ENCODE results near the gene UBL4A.

UBL4A gene

GRCh38 chrX:154440623-154441357, 45.6 kb downstream of the UBL4A start:
- no peaks in the 10 kb centered on the region for H3K9me3 ChIP-seq (ENCODE audit: control insufficient read depth in 2 of 2, low read length in 2 of 2)
- peaks cover 6 to 7% of the 10 kb centered on the region in 2 donors for H3K36me3 ChIP-seq (ENCODE audit: control insufficient read depth in 2 of 2, insufficient read depth in 2 of 2, low read length in 2 of 2)
- no peak overlapping the region for H3K27ac ChIP-seq (ENCODE audit: low read depth in 2 of 2, low read length in 2 of 2)
- H3K4me3 ChIP-seq (ENCODE audit: low read length in 2 of 2): no peak overlapping the region
- H3K4me1 ChIP-seq (ENCODE audit: control insufficient read depth in 2 of 2, insufficient read depth in 2 of 2, low read length in 2 of 2): peaks cover 9 to 10% of the 10 kb centered on the region in 2 donors
- peaks cover 0 to 1% of the 10 kb centered on the region in 2 donors for H3K27me3 ChIP-seq (ENCODE audit: control insufficient read depth in 2 of 2, insufficient read depth in 2 of 2, low read length in 2 of 2)
- no peak overlapping the region for H3K9ac ChIP-seq (ENCODE audit: low read depth in 1 of 2, low read length in 2 of 2)

- Histone ChIP-seq H3K27me3 (ENCODE audit: control insufficient read depth in 2 of 2, insufficient read depth in 2 of 2, low read length in 2 of 2) (peaks cover 0 to 3% of the 10 kb centered on the region in 2 donors), H3K4me1 (ENCODE audit: control insufficient read depth in 2 of 2, insufficient read depth in 2 of 2, low read length in 2 of 2) (peaks cover 4 to 7% of the 10 kb centered on the region in 2 donors), H3K9me3 (ENCODE audit: control insufficient read depth in 2 of 2, low read length in 2 of 2) (no peaks in the 10 kb centered on the region), H3K36me3 (ENCODE audit: control insufficient read depth in 2 of 2, insufficient read depth in 2 of 2, low read length in 2 of 2) (peaks cover 6 to 13% of the 10 kb centered on the region in 2 donors), H3K9ac (ENCODE audit: low read depth in 1 of 2, low read length in 2 of 2) (no peak overlapping the region), H3K4me3 (ENCODE audit: low read length in 2 of 2) (no peak overlapping the region), H3K27ac (ENCODE audit: low read depth in 2 of 2, low read length in 2 of 2) (no peak overlapping the region)
These were observed 46.6 kb downstream of the UBL4A start for GRCh38 chrX:154439841-154440240.

- Histone ChIP-seq H3K27me3 (ENCODE audit: control insufficient read depth in 2 of 2, insufficient read depth in 2 of 2, low read length in 2 of 2) (peaks cover 0 to 3% of the 10 kb centered on the region in 2 donors), H3K36me3 (ENCODE audit: control insufficient read depth in 2 of 2, insufficient read depth in 2 of 2, low read length in 2 of 2) (peaks cover 10 to 15% of the 10 kb centered on the region in 2 donors), H3K9ac (ENCODE audit: low read depth in 1 of 2, low read length in 2 of 2) (peak overlapping the region; percentile 14 to 58), H3K9me3 (ENCODE audit: control insufficient read depth in 2 of 2, low read length in 2 of 2) (no peaks in the 10 kb centered on the region), H3K27ac (ENCODE audit: low read depth in 2 of 2, low read length in 2 of 2) (peak overlapping the region in 1 of 2 donors; percentile 32), H3K4me1 (ENCODE audit: control insufficient read depth in 2 of 2, insufficient read depth in 2 of 2, low read length in 2 of 2) (peaks cover 0 to 2% of the 10 kb centered on the region in 2 donors), H3K4me3 (ENCODE audit: low read length in 2 of 2) (peak overlapping the region; percentile 69 to 77)
These were observed 48.2 kb downstream of the UBL4A start for GRCh38 chrX:154437971-154438893.

- Histone ChIP-seq H3K4me3 (ENCODE audit: low read length in 2 of 2) (peak within 1 kb of the TSS; percentile 69 to 77), H3K27me3 (ENCODE audit: control insufficient read depth in 2 of 2, insufficient read depth in 2 of 2, low read length in 2 of 2) (peaks cover 0 to 3% of the 10 kb centered on the region in 2 donors), H3K4me1 (ENCODE audit: control insufficient read depth in 2 of 2, insufficient read depth in 2 of 2, low read length in 2 of 2) (peaks cover 0 to 2% of the 10 kb centered on the region in 2 donors), H3K36me3 (ENCODE audit: control insufficient read depth in 2 of 2, insufficient read depth in 2 of 2, low read length in 2 of 2) (peaks cover 4 to 15% of the 10 kb centered on the region in 2 donors), H3K9ac (ENCODE audit: low read depth in 1 of 2, low read length in 2 of 2) (peak within 1 kb of the TSS; percentile 41 to 75), H3K27ac (ENCODE audit: low read depth in 2 of 2, low read length in 2 of 2) (peak within 1 kb of the TSS; percentile 62 to 65), H3K9me3 (ENCODE audit: control insufficient read depth in 2 of 2, low read length in 2 of 2) (no peaks in the 10 kb centered on the region)
These were observed 49.2 kb downstream of the UBL4A start, which contains the start of gene GDI1 for GRCh38 chrX:154436983-154437752. Gene GDI1 (plus strand): TSS chrX:154437154. CDS start chrX:154437255, 101 bp downstream.

- Histone ChIP-seq H3K9me3 (ENCODE audit: control insufficient read depth in 2 of 2, low read length in 2 of 2) (no peaks in the 10 kb centered on the region), H3K27me3 (ENCODE audit: control insufficient read depth in 2 of 2, insufficient read depth in 2 of 2, low read length in 2 of 2) (peaks cover 0 to 3% of the 10 kb centered on the region in 2 donors), H3K27ac (ENCODE audit: low read depth in 2 of 2, low read length in 2 of 2) (peak overlapping the region; percentile 62 to 65), H3K4me3 (ENCODE audit: low read length in 2 of 2) (peak overlapping the region; percentile 56 to 77), H3K4me1 (ENCODE audit: control insufficient read depth in 2 of 2, insufficient read depth in 2 of 2, low read length in 2 of 2) (peaks cover 0 to 2% of the 10 kb centered on the region in 2 donors), H3K9ac (ENCODE audit: low read depth in 1 of 2, low read length in 2 of 2) (peak overlapping the region; percentile 41 to 75), H3K36me3 (ENCODE audit: control insufficient read depth in 2 of 2, insufficient read depth in 2 of 2, low read length in 2 of 2) (peaks cover 4 to 10% of the 10 kb centered on the region in 2 donors)
These were observed 49.9 kb downstream of the UBL4A start for GRCh38 chrX:154436374-154436982.

GRCh38 chrX:154435171-154435733, 51.2 kb downstream of the UBL4A start:
- Histone ChIP-seq H3K9me3 (ENCODE audit: control insufficient read depth in 2 of 2, low read length in 2 of 2) (no peaks in the 10 kb centered on the region), H3K27ac (ENCODE audit: low read depth in 2 of 2, low read length in 2 of 2) (no peak overlapping the region), H3K4me1 (ENCODE audit: control insufficient read depth in 2 of 2, insufficient read depth in 2 of 2, low read length in 2 of 2) (peaks cover 0 to 2% of the 10 kb centered on the region in 2 donors), H3K4me3 (ENCODE audit: low read length in 2 of 2) (no peak overlapping the region), H3K36me3 (ENCODE audit: control insufficient read depth in 2 of 2, insufficient read depth in 2 of 2, low read length in 2 of 2) (peaks cover 4 to 8% of the 10 kb centered on the region in 2 donors), H3K27me3 (ENCODE audit: control insufficient read depth in 2 of 2, insufficient read depth in 2 of 2, low read length in 2 of 2) (peaks cover 0 to 3% of the 10 kb centered on the region in 2 donors), H3K9ac (ENCODE audit: low read depth in 1 of 2, low read length in 2 of 2) (no peak overlapping the region)

GRCh38 chrX:154434394-154435168, 51.8 kb downstream of the UBL4A start:
- peaks cover 4 to 8% of the 10 kb centered on the region in 2 donors for H3K36me3 ChIP-seq (ENCODE audit: control insufficient read depth in 2 of 2, insufficient read depth in 2 of 2, low read length in 2 of 2)

More at GRCh38 chrX:154434394-154435168, 51.8 kb downstream of the UBL4A start:
- Histone ChIP-seq H3K9ac (ENCODE audit: low read depth in 1 of 2, low read length in 2 of 2) (no peak overlapping the region), H3K4me3 (ENCODE audit: low read length in 2 of 2) (no peak overlapping the region), H3K9me3 (ENCODE audit: control insufficient read depth in 2 of 2, low read length in 2 of 2) (no peaks in the 10 kb centered on the region), H3K4me1 (ENCODE audit: control insufficient read depth in 2 of 2, insufficient read depth in 2 of 2, low read length in 2 of 2) (peaks cover 2 to 5% of the 10 kb centered on the region in 2 donors), H3K27ac (ENCODE audit: low read depth in 2 of 2, low read length in 2 of 2) (no peak overlapping the region), H3K27me3 (ENCODE audit: control insufficient read depth in 2 of 2, insufficient read depth in 2 of 2, low read length in 2 of 2) (peaks cover 0 to 3% of the 10 kb centered on the region in 2 donors)
